IMR-90 (cell line): ENCODE measurements around the gene KRTAP5-5. TPM values are rescaled to one million over a fixed set of nuclear protein-coding genes. Genes with fewer than 3 reads are reported as not detected.
"Not testable (repeated sequence)": the region's sequence is repeated elsewhere in the genome, so short reads cannot be mapped to it uniquely, and the experiment has no call there.

ENCODE experiments used
- ATAC-seq: fragments of 200-7000 bp; cut with Tn5 transposase; 2 replicates; pipeline ENCODE4 v1.9.1; 2020; ENCODE audit warnings: low read depth, mild to moderate bottlenecking, moderate library complexity
- BruUV-seq: library from RNA; stranded (reverse); fragments of 400-500 nt; replicated peaks from 2 replicates; lab custom pipeline; 2021; lab: Mats Ljungman, UMichigan
- CTCF ChIA-PET: fragments of 300-600 bp; formaldehyde crosslinking; extraction: SDS; loops from one replicate; lab custom pipeline; 2021; ENCODE audit warnings: antibody characterized with exemption; lab: Yijun Ruan, JAX
- POLR2A ChIA-PET: fragments of 300-600 bp; sonication (Branson Sonifier 250); formaldehyde crosslinking; loops from one replicate; lab custom pipeline; 2022; ENCODE audit warnings: antibody characterized with exemption; ENCODE audit not compliant: unreplicated experiment; lab: Charles Lee
- DNase-seq: peaks from one replicate; pipeline ENCODE4 v3.0.0; 2013
- H2AFZ ChIP-seq: replicated peaks from 2 replicates; pipeline ENCODE3; 2013; ENCODE audit warnings: low read length, mild to moderate bottlenecking; ENCODE audit not compliant: poor library complexity
- H2AK5ac ChIP-seq: 2 replicates; pipeline ENCODE4 v1.6.1; 2013; ENCODE audit warnings: low read depth, low read length, inconsistent platforms
- H2AK9ac ChIP-seq: replicated peaks from 2 replicates; pipeline ENCODE3; 2013; ENCODE audit warnings: mild to moderate bottlenecking, low read depth, low read length, moderate library complexity; ENCODE audit not compliant: poor library complexity
- H2BK120ac ChIP-seq: 2 replicates; pipeline ENCODE4 v1.6.1; 2013; ENCODE audit warnings: low read depth, low read length, inconsistent platforms
- H2BK15ac ChIP-seq: 3 replicates; pipeline ENCODE4 v1.6.1; 2013; ENCODE audit warnings: low read depth, low read length, inconsistent platforms
- H2BK20ac ChIP-seq: 2 replicates; pipeline ENCODE4 v1.6.1; 2013; ENCODE audit warnings: low read depth, mild to moderate bottlenecking, inconsistent platforms, low read length, moderate library complexity
- H2BK5ac ChIP-seq: 2 replicates; pipeline ENCODE4 v1.6.1; 2013; ENCODE audit warnings: mild to moderate bottlenecking, low read depth, low read length, inconsistent platforms; ENCODE audit not compliant: poor library complexity, severe bottlenecking
- H3K14ac ChIP-seq: replicated peaks from 2 replicates; pipeline ENCODE4 v1.6.1; 2013; ENCODE audit warnings: low read depth, low read length, inconsistent platforms
- H3K18ac ChIP-seq: 2 replicates; pipeline ENCODE4 v1.6.1; 2013; ENCODE audit warnings: low read depth, low read length, control low read depth
- H3K23ac ChIP-seq: 2 replicates; pipeline ENCODE4 v1.6.1; 2013; ENCODE audit warnings: low read depth, low read length, inconsistent platforms
- H3K27ac ChIP-seq: 2 replicates; pipeline ENCODE4 v1.5.1; 2013; ENCODE audit warnings: mild to moderate bottlenecking, control low read depth, low read length; ENCODE audit not compliant: insufficient read depth
- H3K27me3 ChIP-seq: 2 replicates; pipeline ENCODE4 v1.6.1; 2013; ENCODE audit warnings: low read length; ENCODE audit not compliant: control insufficient read depth, insufficient read depth
- H3K36me3 ChIP-seq: 2 replicates; pipeline ENCODE4 v1.6.1; 2013; ENCODE audit warnings: low read length, mixed read lengths; ENCODE audit not compliant: control insufficient read depth, insufficient read depth
- H3K4ac ChIP-seq: 2 replicates; pipeline ENCODE4 v1.6.1; 2013; ENCODE audit warnings: low read depth, low read length, inconsistent platforms
- H3K4me1 ChIP-seq: 2 replicates; pipeline ENCODE4 v1.6.1; 2013; ENCODE audit warnings: low read length, mixed read lengths; ENCODE audit not compliant: control insufficient read depth, insufficient read depth
- H3K4me2 ChIP-seq: 2 replicates; pipeline ENCODE4 v1.6.1; 2013; ENCODE audit warnings: low read depth, mild to moderate bottlenecking, control low read depth, low read length, moderate library complexity
- H3K4me3 ChIP-seq: 2 replicates; pipeline ENCODE4 v1.5.1; 2013; ENCODE audit warnings: low read depth, mild to moderate bottlenecking, control low read depth, low read length, moderate library complexity; ENCODE audit not compliant: insufficient read depth
- H3K56ac ChIP-seq: 2 replicates; pipeline ENCODE4 v1.6.1; 2013; ENCODE audit warnings: low read length, inconsistent platforms; ENCODE audit not compliant: insufficient read depth; ENCODE audit errors: extremely low read depth
- H3K79me1 ChIP-seq, 2 experiments: 2 replicates each; pipeline ENCODE4 v1.6.1; 2013; ENCODE audit warnings: low read length in 2 of 2, inconsistent platforms in 1 of 2, low read depth in 1 of 2
- H3K9ac ChIP-seq: 2 replicates; pipeline ENCODE4 v1.6.1; 2013; ENCODE audit warnings: low read depth, low read length, control low read depth
- H3K9me1 ChIP-seq: 2 replicates; pipeline ENCODE4 v1.6.1; 2013; ENCODE audit warnings: low read length, inconsistent platforms; ENCODE audit not compliant: insufficient read depth
- H3K9me3 ChIP-seq: 2 replicates; pipeline ENCODE4 v1.6.1; 2013; ENCODE audit warnings: low read length; ENCODE audit not compliant: control insufficient read depth, insufficient read depth
- H4K20me1 ChIP-seq: 2 replicates; pipeline ENCODE4 v1.6.1; 2013; ENCODE audit warnings: low read length, inconsistent platforms; ENCODE audit not compliant: insufficient read depth
- H4K5ac ChIP-seq: 2 replicates; pipeline ENCODE4 v1.6.1; 2013; ENCODE audit warnings: mild to moderate bottlenecking, low read depth, low read length, control low read depth
- H4K8ac ChIP-seq, 2 experiments: 2 replicates each; pipeline ENCODE4 v1.6.1; 2013; ENCODE audit warnings: low read depth in 2 of 2, low read length in 2 of 2, control low read depth in 1 of 2, inconsistent platforms in 1 of 2
- H4K91ac ChIP-seq: 2 replicates; pipeline ENCODE4 v1.6.1; 2013; ENCODE audit warnings: low read depth, low read length, inconsistent platforms; ENCODE audit not compliant: insufficient read depth
- WGBS, 2 experiments: methylation state at CpG; one replicate each; pipeline versions ENCODE4 v1.1.5 to v1.1.7; 2013; ENCODE audit warnings: missing lambda C conversion rate in 2 of 2; ENCODE audit not compliant: insufficient read length in 1 of 2; ENCODE audit errors: extremely low coverage in 2 of 2; 5-methylcytosine and 5-hydroxymethylcytosine counted together
- dilution Hi-C: fragments of 300-500 bp; cut with HindIII; formaldehyde crosslinking; loops from one replicate; pipeline ENCODE4 v1.14.3; 2018; ENCODE audit warnings: low sequenced_read_pairs; ENCODE audit not compliant: unreplicated experiment
- in situ Hi-C: fragments of 300-500 bp; cut with MboI; formaldehyde crosslinking; loops from 3 replicates; pipeline ENCODE4 v1.14.3; 2019; ENCODE audit warnings: low sequenced_read_pairs, inconsistent platforms, mixed read lengths
- intact Hi-C: fragments of 100-400 bp; cut with micrococcal nuclease; formaldehyde crosslinking; loops from 2 replicates; pipeline ENCODE4 v1.10.0; 2022
- polyA plus RNA-seq, 3 experiments: library from polyadenylated mRNA; depleted of rRNA; stranded (reverse); fragments of >200 nt; gene quantifications; 2 replicates each; pipeline ENCODE4 v1.2.3, GENCODE V29; 2012; ENCODE audit warnings: low replicate concordance in 1 of 3
- total RNA-seq: library from RNA; depleted of rRNA; stranded (reverse); fragments of >200 nt; gene quantifications from 2 replicates; pipeline ENCODE4 v1.2.3, GENCODE V29; 2012

The KRTAP5-5 gene
- total and polyA plus RNA-seq, 2 of the 4 experiments (the other 2 are of a cell fraction), result not detected

GRCh38 chr11:1589191-1589963, 40.2 kb upstream of the KRTAP5-5 start:
- H4K5ac ChIP-seq, H3K9ac ChIP-seq, H3K4me3 ChIP-seq, H4K8ac ChIP-seq, H4K20me1 ChIP-seq, H3K4me1 ChIP-seq, H3K14ac ChIP-seq, H2AK9ac ChIP-seq, dilution Hi-C loops, H3K36me3 ChIP-seq, BruUV-seq, H3K56ac ChIP-seq, H3K27ac ChIP-seq, H2BK20ac ChIP-seq, H3K23ac ChIP-seq, ATAC-seq, POLR2A ChIA-PET, H3K9me3 ChIP-seq, H2AK5ac ChIP-seq, H2BK15ac ChIP-seq, H3K79me1 ChIP-seq, H3K9me1 ChIP-seq, H2AFZ ChIP-seq, H3K4ac ChIP-seq, H3K18ac ChIP-seq, H2BK120ac ChIP-seq, intact Hi-C loops, H3K4me2 ChIP-seq, DNase-seq, in situ Hi-C loops, H4K91ac ChIP-seq, H2BK5ac ChIP-seq: not testable (repeated sequence)
- H3K27me3 ChIP-seq, result peaks cover 33% of the 10 kb centered on the region
- WGBS, 2 experiments, result 39% methylated on average over 2 of the region's 10 CpGs; no CpG with 5 or more reads in 1 of the 2 experiments
- CTCF ChIA-PET, result interaction anchor here (1.0 to 2.1 kb wide), 2 partner anchors 13 to 15 kb away, joined by 3 to 9 read pairs; no protein-coding TSS in a partner anchor
